CD4-positive, alpha-beta T cell treated with Interleukin-12 subunit alpha and Interleukin-12 subunit beta, for 1 hour (primary cell): ENCODE results near the gene HIBADH.
"Not testable (repeated sequence)": the region's sequence is repeated elsewhere in the genome, so short reads cannot be mapped to it uniquely, and the experiment has no call there.

Experiments
- DNase-seq: peaks from one replicate; pipeline ENCODE4 v3.0.0-alpha.2; 2020

HIBADH gene

DNA sequence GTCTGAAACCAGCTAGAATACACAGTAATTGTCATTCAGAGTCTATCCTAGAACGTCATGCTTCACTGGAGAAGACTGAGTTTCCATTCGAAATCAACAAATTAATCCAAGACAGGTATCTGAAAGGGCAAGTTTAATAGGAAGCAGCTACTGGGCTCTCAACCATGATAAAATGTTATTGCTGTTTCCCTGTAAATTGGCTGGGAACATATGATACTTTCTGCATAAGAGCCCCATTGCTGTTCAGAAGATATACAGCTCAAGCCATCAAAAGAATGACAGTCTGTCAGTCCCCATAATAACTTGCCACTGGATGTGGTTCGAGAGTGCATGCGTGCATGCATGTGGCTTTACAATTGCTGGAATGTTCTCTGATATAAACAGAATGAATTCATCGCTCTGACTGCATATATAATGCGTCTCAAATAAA is 129.0 kb downstream of the HIBADH start:
- DNase-seq: no peak

- no peak for DNase-seq
These were observed 130.4 kb downstream of the HIBADH start for GRCh38 chr7:27532314-27532713.

DNA sequence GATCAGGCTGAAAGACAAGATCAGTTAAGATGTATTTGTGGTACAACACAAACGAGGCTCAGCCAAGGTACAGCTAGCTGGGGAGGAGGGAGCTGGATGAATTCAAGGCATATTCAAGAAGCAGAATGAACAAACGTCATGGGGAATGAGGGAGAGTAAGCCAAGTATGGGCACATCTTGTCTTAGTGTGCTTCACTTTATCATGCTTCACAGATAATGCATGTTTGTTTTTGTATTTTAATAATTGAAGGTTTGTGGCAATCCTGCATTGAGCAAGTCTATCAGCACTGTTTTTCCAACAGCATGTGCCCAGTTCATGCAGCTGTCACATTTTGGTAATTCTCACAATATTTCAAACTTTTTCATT is 135.4 kb downstream of the HIBADH start:
- no peak for DNase-seq

DNA sequence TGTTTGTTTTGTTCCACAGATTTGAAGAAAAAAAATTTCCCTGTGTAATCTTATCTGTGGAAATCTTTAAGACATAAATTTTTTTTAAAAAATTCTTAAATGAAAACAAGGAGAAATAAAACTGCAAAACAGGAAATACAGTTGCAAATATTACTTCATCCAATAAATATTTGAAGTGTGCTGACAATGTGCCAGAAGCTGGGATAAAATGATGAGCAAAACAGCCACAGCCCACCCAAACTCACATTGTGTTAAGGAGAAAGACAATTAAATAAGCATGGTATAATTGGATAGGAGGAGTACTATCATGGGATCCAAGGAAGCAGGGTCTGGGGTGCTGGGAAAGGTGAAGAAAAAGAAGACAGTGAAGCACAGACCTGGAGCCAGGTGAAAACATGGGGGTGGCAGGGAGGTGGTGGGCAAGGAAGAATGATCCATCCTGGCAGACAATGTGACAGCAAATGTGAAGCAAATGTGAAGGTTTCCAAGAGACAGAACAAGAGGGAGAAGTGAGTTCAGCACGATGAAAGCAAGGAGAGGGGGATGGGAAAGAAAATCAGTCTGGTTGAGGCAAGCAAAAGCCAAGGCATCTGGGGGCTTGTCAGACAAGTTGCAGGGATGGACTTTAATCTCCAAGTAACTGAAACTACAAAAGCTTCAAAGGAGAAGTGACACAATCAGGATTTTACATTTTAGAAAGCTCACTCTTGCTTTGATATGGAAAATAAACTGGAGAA is 135.9 kb downstream of the HIBADH start:
- DNase-seq: no peak

- no peak for DNase-seq
These were observed 136.6 kb downstream of the HIBADH start for GRCh38 chr7:27526131-27526530.

DNA sequence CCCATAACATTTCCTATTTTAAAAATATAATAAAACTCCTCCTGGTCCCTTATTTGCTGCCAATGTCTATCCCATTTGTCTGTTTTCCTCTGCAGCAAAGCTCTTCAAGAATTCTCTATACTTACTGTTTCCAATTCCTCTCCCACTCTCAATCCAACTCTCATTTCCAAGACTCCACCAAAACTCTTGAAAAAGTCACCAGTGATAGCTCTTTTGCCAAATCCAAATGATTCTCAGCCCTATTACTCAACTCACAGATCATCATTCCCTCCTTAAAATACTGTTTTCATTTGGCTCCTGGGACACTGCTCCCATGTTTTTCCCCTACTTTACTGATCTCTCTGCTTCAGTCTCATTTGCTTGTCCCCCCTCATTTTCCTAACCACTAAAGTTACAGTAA is 139.4 kb downstream of the HIBADH start:
- DNase-seq: no peak

- no peak for DNase-seq
These were observed 140.1 kb downstream of the HIBADH start for GRCh38 chr7:27522566-27522965.

- no peak for DNase-seq
These were observed 141.6 kb downstream of the HIBADH start for GRCh38 chr7:27520815-27521790.

DNA sequence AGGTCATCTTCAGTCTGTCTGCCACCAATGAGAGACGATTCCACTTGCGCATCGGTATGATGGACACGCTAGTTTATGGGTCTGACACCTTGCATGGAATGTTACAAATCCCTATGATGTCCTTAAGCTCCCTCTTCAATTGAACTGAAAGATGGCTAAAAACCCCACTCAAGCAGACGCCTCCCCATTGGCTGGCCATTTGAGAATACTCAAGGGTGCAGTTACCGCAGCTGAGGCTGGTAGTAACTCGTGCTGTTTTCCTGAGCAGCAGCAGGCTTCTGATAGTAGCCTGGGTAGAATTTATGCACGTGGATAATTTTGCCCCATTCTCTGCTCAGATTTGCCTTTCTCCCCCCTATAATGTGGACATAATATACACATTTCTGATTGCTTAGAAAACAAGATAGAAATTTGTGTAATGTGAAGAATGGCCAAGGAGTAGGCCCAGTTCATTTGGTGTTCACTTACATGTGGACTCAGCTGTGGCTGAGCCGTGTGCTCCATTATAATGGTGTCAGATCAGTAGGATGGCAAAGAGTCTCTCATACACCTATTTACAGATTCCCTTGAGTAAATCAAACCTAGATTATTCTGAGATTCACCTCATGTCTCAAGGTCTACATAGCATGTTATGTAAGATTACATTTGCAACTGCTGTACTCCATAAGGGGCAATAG is 142.8 kb downstream of the HIBADH start:
- no peak for DNase-seq

DNA sequence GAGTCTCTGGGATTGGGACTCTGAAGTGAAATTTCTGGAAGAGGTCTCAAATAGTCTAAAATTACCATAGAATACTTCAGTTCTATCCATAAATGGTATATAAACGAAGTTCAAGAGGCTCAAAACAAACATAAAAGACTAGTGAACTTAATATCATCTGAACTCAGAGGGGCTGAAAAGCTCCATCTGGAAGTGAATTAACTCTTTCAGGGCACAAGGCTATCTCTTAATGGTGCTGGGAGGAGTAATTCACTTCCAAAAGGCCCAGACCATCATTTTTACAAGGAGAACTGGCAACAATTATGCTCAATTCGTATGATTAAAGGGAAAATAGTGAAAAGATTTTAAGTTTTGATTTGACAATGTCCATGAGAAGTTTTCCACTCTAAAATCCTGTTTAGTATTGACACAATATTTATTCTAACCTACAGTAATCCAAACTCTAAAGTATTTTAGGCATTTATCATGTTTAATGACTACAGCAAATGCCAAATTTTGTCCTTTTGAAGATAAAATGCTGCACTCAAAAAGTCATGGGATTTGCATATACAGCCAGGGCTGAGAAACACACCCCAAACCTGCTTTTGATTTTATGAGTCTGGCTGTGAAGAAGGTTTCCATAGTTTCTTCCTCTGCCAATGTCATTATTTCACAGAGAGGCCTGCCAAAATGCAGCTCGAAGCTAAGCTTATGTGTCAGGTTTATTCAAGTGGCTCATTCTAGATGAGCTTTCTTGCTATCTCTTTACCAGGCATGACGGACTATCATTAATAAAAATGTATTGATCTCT is 143.9 kb downstream of the HIBADH start:
- DNase-seq: no peak

DNA sequence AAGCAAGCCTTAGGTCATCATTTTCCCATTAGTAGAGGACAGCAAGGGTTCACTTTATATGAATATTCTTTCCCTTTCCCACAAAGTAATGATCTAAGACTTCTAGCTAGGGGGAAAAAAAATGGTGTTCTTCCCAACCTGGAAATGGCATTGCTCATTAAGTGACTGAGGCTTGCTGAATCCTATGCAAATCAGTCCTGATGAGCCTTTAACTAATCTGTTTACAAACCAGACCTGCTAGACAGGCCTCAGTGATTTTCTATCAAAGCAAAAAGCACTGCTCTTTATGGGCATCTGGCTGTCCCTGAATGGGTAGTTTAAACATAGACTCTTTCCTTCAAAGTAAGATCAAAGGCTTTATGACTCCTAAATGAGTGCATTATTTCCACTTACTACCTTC is 146.3 kb downstream of the HIBADH start:
- DNase-seq: no peak

- DNase-seq: no peak
These were observed 146.8 kb downstream of the HIBADH start for GRCh38 chr7:27515933-27516332.

DNA sequence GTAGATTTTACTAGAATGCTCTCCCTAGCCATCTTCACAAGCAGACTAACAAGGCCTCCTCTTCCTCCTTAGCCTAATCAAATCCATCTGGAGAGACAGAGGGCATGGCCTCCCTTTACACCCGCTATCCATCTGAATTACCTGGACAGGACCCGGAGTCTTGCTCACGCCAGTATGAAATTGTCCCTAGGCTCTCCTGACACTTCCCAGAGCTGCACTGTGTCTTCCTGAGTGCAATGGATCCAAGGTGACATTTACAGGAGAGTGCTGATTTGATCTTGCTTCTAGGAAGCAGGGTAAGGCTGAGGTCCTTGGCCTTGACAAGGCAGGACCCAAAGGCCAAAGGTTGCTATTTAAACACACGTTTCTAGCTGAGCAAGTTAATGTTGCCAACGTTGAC is 147.8 kb downstream of the HIBADH start:
- DNase-seq: no peak

GRCh38 chr7:27513885-27514284 is 148.8 kb downstream of the HIBADH start:
- no peak for DNase-seq

DNA sequence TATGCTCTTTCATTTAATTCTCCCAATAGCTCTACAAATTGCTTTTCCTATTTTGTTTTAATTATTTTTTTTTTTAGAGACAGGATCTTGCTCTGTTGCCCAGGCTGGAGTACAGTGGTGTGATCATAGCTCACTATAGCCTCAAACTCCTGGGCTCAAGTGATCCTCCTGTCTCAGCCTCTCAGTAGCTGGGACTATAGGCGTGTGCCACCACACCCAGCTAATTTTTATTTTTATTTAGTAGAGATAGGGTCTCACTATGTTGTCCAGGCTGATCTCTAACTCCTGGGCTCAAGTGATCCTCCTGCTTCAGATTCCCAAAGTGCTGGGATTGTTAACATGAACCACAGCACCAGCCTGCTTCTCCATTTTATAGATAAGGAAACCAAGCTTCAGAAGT is 151.3 kb downstream of the HIBADH start:
- DNase-seq: not testable (repeated sequence)

- DNase-seq: no peak
These were observed 152.1 kb downstream of the HIBADH start for GRCh38 chr7:27510541-27510940.

GRCh38 chr7:27501879-27502278 is 160.8 kb downstream of the HIBADH start:
- DNase-seq: not testable (repeated sequence)

DNA sequence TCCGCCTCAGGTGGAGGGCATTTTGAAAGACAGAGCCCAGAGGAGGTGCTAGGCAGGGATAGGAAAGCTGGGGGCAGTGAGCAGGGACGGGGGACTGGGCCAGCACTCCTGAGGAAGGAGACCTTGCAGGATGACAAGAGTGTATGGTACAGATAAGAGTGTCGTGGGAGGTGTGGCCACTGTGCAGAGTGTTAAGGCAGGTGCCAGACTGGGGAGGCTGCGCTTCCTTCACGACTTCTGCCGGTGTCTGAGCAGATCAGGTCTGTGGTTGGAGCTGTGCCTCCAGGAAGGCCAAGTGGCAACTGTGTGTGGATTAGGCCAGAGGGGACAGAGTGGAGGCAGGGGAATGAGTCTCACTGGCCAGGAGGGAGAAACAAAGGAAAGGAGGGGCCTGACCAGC is 161.7 kb downstream of the HIBADH start:
- DNase-seq: no peak

DNA sequence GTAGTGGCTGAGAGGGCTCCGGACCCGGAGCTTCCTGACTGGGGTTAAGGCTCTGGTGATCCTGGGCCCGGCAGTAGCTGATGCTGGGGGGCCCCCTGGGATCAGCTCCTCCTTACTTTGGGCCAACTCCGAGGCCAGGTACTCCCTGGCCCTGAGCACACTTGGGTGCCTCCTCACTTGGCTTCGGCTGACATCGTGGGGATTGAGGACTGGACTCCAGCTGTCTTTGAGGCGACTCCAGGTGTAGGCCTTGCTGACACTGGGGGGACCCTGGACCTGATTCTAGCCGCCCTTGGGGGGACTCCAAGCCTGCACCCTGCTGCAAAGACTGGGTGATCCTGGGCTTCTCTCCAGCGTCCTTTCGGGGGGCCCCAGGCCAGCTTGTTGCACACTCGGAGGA is 170.5 kb downstream of the HIBADH start:
- no peak for DNase-seq

GRCh38 chr7:27491534-27491933 is 171.1 kb downstream of the HIBADH start:
- DNase-seq: no peak

DNA sequence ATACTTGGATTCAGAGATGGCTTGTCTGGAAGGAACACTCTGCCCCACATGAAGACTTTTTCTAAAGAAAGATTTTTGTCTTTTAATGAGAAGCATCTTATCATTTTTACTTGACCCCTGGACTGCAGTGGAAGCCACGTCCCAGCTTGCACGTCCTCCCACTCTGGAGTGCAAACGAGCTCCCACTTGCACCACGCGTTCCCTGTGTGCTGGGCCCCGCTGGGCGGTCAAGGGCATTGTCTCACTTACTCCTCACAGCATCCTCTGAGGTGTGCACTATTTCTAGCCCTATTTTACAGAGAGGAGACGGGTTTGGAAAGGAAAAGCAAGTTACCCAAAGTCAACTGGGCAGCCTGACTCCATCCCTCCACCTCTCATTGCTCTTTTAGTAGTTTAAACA is 175.2 kb downstream of the HIBADH start:
- DNase-seq: no peak

GRCh38 chr7:27484451-27484850 is 178.2 kb downstream of the HIBADH start:
- no peak for DNase-seq

DNA sequence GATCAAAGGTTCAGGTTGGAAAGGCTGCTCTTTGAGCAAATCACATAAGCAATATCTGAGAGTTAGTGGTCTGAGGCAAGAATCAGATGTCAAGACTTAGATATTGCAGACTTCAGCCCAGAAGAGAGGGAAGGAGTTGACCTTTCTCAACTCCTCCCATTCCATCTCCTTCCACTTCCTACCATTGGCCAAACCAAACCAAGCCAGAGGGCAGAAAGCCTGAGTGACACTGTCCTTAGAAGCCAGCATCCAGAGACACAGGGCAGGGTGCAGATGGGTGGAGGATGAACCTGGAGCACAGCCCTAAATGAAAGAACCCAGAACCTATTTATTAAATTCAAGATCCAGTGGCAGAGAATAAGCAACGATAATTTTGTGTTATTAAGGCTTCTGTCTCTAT is 180.5 kb downstream of the HIBADH start:
- DNase-seq: no peak
